A549 (cell line): ENCODE data around the gene OR6C2. TPM values are rescaled to one million over a fixed set of nuclear protein-coding genes. Genes with fewer than 3 reads are reported as not detected.
"Not testable (repeated sequence)": the region's sequence is repeated elsewhere in the genome, so short reads cannot be mapped to it uniquely, and the experiment has no call there.

ENCODE experiments used
- ATAC-seq, 2 experiments: fragments of 200-7000 bp in 1 of 2; fragments of >200 bp in 1 of 2; cut with Nextera tagmentation in 1 of 2; cut with Tn5 transposase in 1 of 2; 3 replicates each; pipeline versions ENCODE4 v1.8.0 to v1.9.1; 2018 to 2020; ENCODE audit warnings: mild to moderate bottlenecking in 1 of 2, moderate library complexity in 1 of 2
- CTCF ChIA-PET: fragments of 300-600 bp; sonication (Branson Sonifier 250); formaldehyde crosslinking; extraction: SDS; loops from one replicate; lab custom pipeline; 2021; ENCODE audit warnings: antibody characterized with exemption, inconsistent platforms; lab: Yijun Ruan, JAX
- POLR2A ChIA-PET: fragments of 350-600 bp; formaldehyde crosslinking; extraction: SDS; loops from one replicate; lab custom pipeline; 2021; ENCODE audit warnings: antibody characterized with exemption, inconsistent platforms; lab: Yijun Ruan, JAX
- DNase-seq, 2 experiments: peaks; one replicate each; pipeline versions ENCODE4 v3.0.0 to v3.0.0-alpha.2; 2011 to 2016; ENCODE audit warnings: low read depth in 1 of 2, low spot score in 1 of 2
- FAIRE-seq: peaks from 2 replicates; lab custom pipeline; 2011; peaks lifted over from hg19 to GRCh38; lab: Jason Lieb, UNC
- H3K27ac ChIP-seq, 2 experiments: fragments of >200 bp; sonication (Bioruptor Twin); formaldehyde crosslinking; 3 replicates each; pipeline ENCODE4 v1.5.1; 2016 to 2017
- H3K4me1 ChIP-seq: fragments of >200 bp; sonication (Bioruptor Twin); formaldehyde crosslinking; 3 replicates; pipeline ENCODE4 v1.6.1; 2016
- H3K4me2 ChIP-seq: fragments of >200 bp; sonication (Bioruptor Twin); formaldehyde crosslinking; 3 replicates; pipeline ENCODE4 v1.6.1; 2016
- H3K4me3 ChIP-seq: fragments of >200 bp; sonication (Bioruptor Twin); formaldehyde crosslinking; 3 replicates; pipeline ENCODE4 v1.5.1; 2016
- H3K9me3 ChIP-seq: fragments of >200 bp; sonication (Bioruptor Twin); formaldehyde crosslinking; 3 replicates; pipeline ENCODE4 v1.6.1; 2016
- CHD2 ChIP-seq: fragments of 150-350 bp; IDR thresholded peaks from 2 replicates; pipeline ENCODE4 v1.6.1; 2014; ENCODE audit warnings: low read length; ENCODE audit not compliant: partially characterized antibody
- HDAC2 ChIP-seq: fragments of 200-600 bp; sonication (generic); IDR thresholded peaks from 2 replicates; pipeline ENCODE4 v1.6.1; 2016
- HEYL ChIP-seq: fragments of 250-450 bp; sonication (Bioruptor Pico); IDR thresholded peaks from 2 replicates; pipeline ENCODE4 v1.8.0; 2021; ENCODE audit warnings: mild to moderate bottlenecking, moderate library complexity
- HOXB13 ChIP-seq: fragments of 250-450 bp; sonication (Bioruptor Pico); IDR thresholded peaks from 2 replicates; pipeline ENCODE4 v1.5.0; 2020; ENCODE audit warnings: low read depth, mild to moderate bottlenecking, moderate library complexity
- MAFK ChIP-seq: fragments of 450-650 bp; IDR thresholded peaks from 2 replicates; pipeline ENCODE4 v1.6.1; 2014; ENCODE audit not compliant: partially characterized antibody
- MYC ChIP-seq: IDR thresholded peaks from 2 replicates; pipeline ENCODE4 v1.6.1; 2012; ENCODE audit warnings: mild to moderate bottlenecking, inconsistent platforms, low read length, improper control_type of control experiment, borderline replicate concordance
- NPAS2 ChIP-seq: fragments of 250-450 bp; sonication (Bioruptor Pico); IDR thresholded peaks from 2 replicates; pipeline ENCODE4 v1.8.0; 2022; ENCODE audit warnings: mild to moderate bottlenecking, moderate library complexity, borderline replicate concordance
- NR3C1 ChIP-seq: fragments of >200 bp; sonication (Bioruptor Twin); formaldehyde crosslinking; IDR thresholded peaks from 3 replicates; pipeline ENCODE4 v1.6.1; 2017
- RARB ChIP-seq: fragments of 250-450 bp; sonication (Bioruptor Pico); IDR thresholded peaks from 2 replicates; pipeline ENCODE4 v1.8.0; 2021; ENCODE audit warnings: mild to moderate bottlenecking, moderate library complexity
- RCOR1 ChIP-seq: fragments of 150-350 bp; IDR thresholded peaks from 2 replicates; pipeline ENCODE4 v1.6.1; 2014; ENCODE audit warnings: antibody characterized with exemption, low read length, low read depth
- RFX5 ChIP-seq: fragments of 450-650 bp; IDR thresholded peaks from 2 replicates; pipeline ENCODE4 v1.7.1; 2014; ENCODE audit warnings: antibody characterized with exemption, mild to moderate bottlenecking, moderate library complexity
- TFCP2L1 ChIP-seq: fragments of 250-450 bp; sonication (Bioruptor Pico); IDR thresholded peaks from 2 replicates; pipeline ENCODE4 v1.5.0; 2021; ENCODE audit warnings: mild to moderate bottlenecking
- ZC3H11A ChIP-seq: fragments of 450-650 bp; IDR thresholded peaks from 2 replicates; pipeline ENCODE4 v1.6.1; 2014; ENCODE audit warnings: antibody characterized with exemption, mild to moderate bottlenecking
- ZFP36 ChIP-seq: fragments of 450-650 bp; IDR thresholded peaks from 2 replicates; pipeline ENCODE4 v1.6.1; 2014; ENCODE audit warnings: borderline replicate concordance; ENCODE audit not compliant: partially characterized antibody
- WGBS: methylation state at CpG from one replicate; pipeline ENCODE4 v1.1.6; 2017; ENCODE audit errors: missing lambda C conversion rate; 5-methylcytosine and 5-hydroxymethylcytosine counted together
- polyA plus RNA-seq, 4 experiments: library from polyadenylated mRNA; depleted of rRNA in 3 of 4; stranded (reverse); fragments of >200 nt; fragmentation: RNase III in 1 of 4; extraction: RNeasy Plus Mini Kit Qiagen cat#74134 plus additional on column Dnase treatment in 1 of 4; gene quantifications; 2 replicates in 3 of 4; 3 replicates in 1 of 4; pipeline ENCODE4 v1.2.3, GENCODE V29; 2011 to 2017
- TF ChIP-seq, protein P1 (sequence below): fragments of >200 bp; sonication (Bioruptor Twin); formaldehyde crosslinking; IDR thresholded peaks from 2 replicates; pipeline ENCODE4 v1.6.1; 2016
- TF ChIP-seq, protein P2 (sequence below): fragments of >200 bp; sonication (Bioruptor Twin); formaldehyde crosslinking; IDR thresholded peaks from 3 replicates; pipeline ENCODE4 v1.6.1; 2016
- TF ChIP-seq, protein P3 (sequence below): IDR thresholded peaks from 2 replicates; pipeline ENCODE4 v1.6.1; 2012

Gene OR6C2
- polyA plus RNA-seq, 2 of the 4 experiments (the other 2 are of a cell fraction), result not detected

DNA sequence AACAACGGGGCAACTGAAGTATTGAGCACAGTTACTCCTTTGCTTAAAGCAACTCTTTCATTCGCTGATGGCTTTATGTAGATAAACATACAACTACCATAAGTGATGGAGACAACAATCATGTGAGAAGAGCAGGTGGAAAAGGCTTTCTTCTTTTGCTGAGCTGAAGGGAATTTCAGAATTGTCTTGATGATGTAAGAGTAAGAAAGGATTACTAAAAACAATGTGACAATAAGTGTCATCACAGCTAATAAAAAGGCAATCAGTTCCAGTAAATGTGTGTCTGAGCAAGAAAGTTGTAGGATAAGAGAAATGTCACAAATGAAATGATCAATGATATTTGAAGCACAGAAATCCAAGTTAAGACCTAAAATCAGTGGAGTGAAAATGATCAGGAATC lies 25.4 kb downstream of the OR6C2 start (continued):
- no peak for TF ChIP-seq RARB (CRISPR knock-in tag)

DNA sequence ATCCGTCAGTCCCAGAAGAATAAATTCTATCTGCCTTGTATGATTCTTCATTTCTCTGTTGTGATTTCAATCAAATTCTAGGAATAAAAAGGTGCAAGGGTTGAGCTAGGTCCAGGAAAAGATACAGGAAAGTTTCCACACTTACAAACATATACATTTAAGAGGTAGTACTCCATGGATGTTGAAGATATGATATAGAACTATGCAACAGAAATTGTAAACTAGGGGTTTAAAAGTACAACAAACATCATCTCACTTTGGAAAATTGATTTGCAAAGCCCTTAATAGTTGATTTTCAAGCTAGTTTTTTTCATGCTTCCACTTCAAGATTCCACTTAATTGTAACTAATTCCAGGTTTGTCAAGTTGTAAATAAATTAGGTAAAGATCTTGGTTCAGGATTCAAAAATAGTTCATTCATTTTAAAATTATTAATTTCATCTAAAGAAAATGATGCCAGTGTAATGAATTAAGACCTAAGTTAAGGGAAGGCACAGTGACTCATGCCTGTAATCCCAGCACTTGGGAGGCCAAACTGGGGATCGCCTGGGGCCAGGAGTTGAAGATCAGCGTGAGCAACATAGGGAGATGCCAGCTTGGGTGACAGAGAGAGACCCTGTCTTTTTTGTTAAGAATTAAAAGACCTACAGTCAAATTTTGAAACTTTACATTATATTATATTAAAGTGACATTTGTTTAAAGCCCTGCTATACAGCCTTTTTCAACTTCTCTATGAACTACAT lies 26.4 kb downstream of the OR6C2 start, which contains the start of gene OR6C70:
TSS of gene OR6C70 (minus strand) at position 51 of the 742 bp plus-strand sequence. CDS start at position 51, 0 bp downstream.
- H3K27ac ChIP-seq, result no peak within 1 kb of the TSS
- H3K4me2 ChIP-seq, result no peak within 1 kb of the TSS
- peak; percentile 28 for FAIRE-seq
- ATAC-seq, result no peak
- DNase-seq, result no peak
- CTCF ChIA-PET, result no interaction called here
- no peaks in the 10 kb centered on the region for H3K9me3 ChIP-seq
- TF ChIP-seq TFCP2L1 (CRISPR knock-in tag) (no peak), RFX5 (no peak), RCOR1 (no peak), NPAS2 (CRISPR knock-in tag) (no peak), HEYL (CRISPR knock-in tag) (no peak)
- POLR2A ChIA-PET, result no interaction called here
- H3K4me3 ChIP-seq, result no peak within 1 kb of the TSS
- 5% methylated on average over 3 of the region's 3 CpGs for WGBS
- no peaks in the 10 kb centered on the region for H3K4me1 ChIP-seq

DNA sequence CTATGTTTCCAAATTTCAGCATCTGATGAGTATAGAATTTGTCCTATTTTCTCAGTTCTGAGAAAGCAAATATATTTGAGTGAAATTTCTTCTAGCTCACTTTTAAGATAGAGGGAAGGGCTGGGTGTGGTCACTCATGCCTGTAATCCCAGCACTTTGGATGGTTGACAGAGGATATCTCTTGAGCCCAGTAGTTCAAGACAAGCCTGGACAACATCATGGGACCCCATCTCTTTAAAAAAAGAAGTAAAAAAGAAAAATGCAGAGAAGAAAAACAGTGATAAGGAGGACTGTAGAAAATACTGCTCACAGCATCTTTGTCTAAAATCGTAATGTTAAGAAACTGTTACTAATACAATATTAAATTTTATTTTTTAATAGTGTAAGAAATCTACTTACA lies 28.4 kb downstream of the OR6C2 start:
- FAIRE-seq, result no peak
- ChIA-PET CTCF (no interaction called here), POLR2A (no interaction called here)
- ATAC-seq, result no peak
- H3K27ac ChIP-seq, result no peak overlapping the region
- 2% methylated on average over 1 of the region's 1 CpG for WGBS
- H3K4me3 ChIP-seq, result no peak overlapping the region
- TF ChIP-seq HOXB13 (CRISPR knock-in tag), result no peak
- no peak for TF ChIP-seq MAFK
- no peak for TF ChIP-seq HDAC2
- TF ChIP-seq ZFP36, result no peak
- TF ChIP-seq ZC3H11A, result no peak
- no peak overlapping the region for H3K4me2 ChIP-seq
- no peak for DNase-seq
- H3K9me3 ChIP-seq, result no peaks in the 10 kb centered on the region
- H3K4me1 ChIP-seq, result no peaks in the 10 kb centered on the region

DNA sequence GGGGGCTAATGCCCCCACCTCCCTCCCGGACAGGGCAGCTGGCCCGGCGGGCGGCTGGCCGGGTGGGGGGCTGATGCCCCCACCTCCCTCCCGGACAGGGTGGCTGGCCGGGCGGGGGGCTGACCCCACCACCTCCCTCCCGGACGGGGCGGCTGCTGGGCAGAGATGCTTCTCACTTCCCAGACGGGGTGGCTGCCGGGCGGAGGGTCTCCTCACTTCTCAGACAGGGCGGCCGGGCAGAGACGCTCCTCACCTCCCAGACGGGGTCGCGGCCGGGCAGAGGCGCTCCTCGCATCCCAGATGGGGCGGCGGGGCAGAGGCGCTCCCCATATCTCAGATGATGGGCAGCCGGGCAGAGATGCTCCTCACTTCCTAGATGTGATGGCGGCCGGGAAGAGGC lies 35.3 kb downstream of the OR6C2 start:
- H3K4me3 ChIP-seq, FAIRE-seq, H3K4me1 ChIP-seq, H3K27ac ChIP-seq, DNase-seq, POLR2A ChIA-PET, H3K4me2 ChIP-seq, H3K9me3 ChIP-seq, ATAC-seq, CTCF ChIA-PET: not testable (repeated sequence)
- 88% methylated on average over 8 of the region's 29 CpGs for WGBS

DNA sequence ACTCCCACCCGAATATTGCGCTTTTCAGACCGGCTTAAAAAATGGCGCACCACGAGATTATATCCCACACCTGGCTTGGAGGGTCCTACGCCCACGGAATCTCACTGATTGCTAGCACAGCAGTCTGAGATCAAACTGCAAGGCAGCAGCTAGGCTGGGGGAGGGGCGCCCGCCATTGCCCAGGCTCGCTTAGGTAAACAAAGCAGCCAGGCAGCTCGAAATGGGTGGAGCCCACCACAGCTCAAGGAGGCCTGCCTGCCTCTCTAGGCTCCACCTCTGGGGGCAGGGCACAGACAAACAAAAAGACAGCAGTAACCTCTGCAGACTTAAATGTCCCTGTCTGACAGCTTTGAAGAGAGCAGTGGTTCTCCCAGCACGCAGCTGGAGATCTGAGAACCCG lies 40.4 kb downstream of the OR6C2 start:
- POLR2A ChIA-PET, H3K4me3 ChIP-seq, H3K9me3 ChIP-seq, H3K4me1 ChIP-seq, H3K27ac ChIP-seq, H3K4me2 ChIP-seq, ATAC-seq, CTCF ChIA-PET, DNase-seq, FAIRE-seq: not testable (repeated sequence)
- WGBS, result 37% methylated on average over 3 of the region's 13 CpGs

DNA sequence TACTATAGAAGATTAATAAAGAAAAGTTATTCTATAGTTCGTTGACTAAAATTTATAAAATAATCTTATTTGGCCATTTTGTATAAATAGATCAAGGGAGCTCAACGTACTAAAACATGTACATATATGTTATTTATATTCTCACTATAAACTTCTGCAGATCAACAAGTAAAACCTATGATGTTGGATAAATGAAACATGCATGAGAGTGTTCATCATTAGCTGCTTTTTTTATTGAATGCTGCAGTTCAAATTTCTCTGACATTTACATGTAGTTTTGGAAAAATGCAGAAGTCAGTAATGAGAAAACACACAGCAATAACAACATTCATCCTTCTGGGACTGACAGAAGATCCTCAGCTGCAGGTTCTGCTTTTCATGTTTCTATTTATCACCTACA lies 48.2 kb downstream of the OR6C2 start, which contains the start of gene OR6C68:
TSS of gene OR6C68 (plus strand) at position 301 of the 400 bp plus-strand sequence. CDS start at position 301, 0 bp downstream.
- ATAC-seq, result no peak
- peak; percentile 13 for FAIRE-seq
- no peak within 1 kb of the TSS for H3K4me2 ChIP-seq
- no peak within 1 kb of the TSS for H3K4me3 ChIP-seq
- ChIA-PET POLR2A (no interaction called here), CTCF (no interaction called here)
- WGBS, result 1% methylated on average over 2 of the region's 2 CpGs
- H3K9me3 ChIP-seq, result no peaks in the 10 kb centered on the region
- no peaks in the 10 kb centered on the region for H3K4me1 ChIP-seq
- TF ChIP-seq HEYL (CRISPR knock-in tag), result no peak
- no peak for TF ChIP-seq NR3C1
- TF ChIP-seq, protein P1, sequence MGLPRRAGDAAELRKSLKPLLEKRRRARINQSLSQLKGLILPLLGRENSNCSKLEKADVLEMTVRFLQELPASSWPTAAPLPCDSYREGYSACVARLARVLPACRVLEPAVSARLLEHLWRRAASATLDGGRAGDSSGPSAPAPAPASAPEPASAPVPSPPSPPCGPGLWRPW, result no peak
- TF ChIP-seq, protein P2, sequence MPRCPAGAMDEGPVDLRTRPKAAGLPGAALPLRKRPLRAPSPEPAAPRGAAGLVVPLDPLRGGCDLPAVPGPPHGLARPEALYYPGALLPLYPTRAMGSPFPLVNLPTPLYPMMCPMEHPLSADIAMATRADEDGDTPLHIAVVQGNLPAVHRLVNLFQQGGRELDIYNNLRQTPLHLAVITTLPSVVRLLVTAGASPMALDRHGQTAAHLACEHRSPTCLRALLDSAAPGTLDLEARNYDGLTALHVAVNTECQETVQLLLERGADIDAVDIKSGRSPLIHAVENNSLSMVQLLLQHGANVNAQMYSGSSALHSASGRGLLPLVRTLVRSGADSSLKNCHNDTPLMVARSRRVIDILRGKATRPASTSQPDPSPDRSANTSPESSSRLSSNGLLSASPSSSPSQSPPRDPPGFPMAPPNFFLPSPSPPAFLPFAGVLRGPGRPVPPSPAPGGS, result no peak
- TF ChIP-seq, protein P3, sequence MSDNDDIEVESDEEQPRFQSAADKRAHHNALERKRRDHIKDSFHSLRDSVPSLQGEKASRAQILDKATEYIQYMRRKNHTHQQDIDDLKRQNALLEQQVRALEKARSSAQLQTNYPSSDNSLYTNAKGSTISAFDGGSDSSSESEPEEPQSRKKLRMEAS, result no peak
- TF ChIP-seq CHD2, result no peak
- no peak for TF ChIP-seq MYC
- DNase-seq, result no peak
- no peak within 1 kb of the TSS for H3K27ac ChIP-seq
